Activated CD8-positive, alpha-beta memory T cell treated with anti-CD3 and anti-CD28 coated beads, Interleukin-2, amount 50 U/mL, for 1 hour (primary cell): ENCODE results near the gene ZCCHC9.
"Not testable (repeated sequence)": the region's sequence is repeated elsewhere in the genome, so short reads cannot be mapped to it uniquely, and the experiment has no call there.

Source experiments
- DNase-seq: peaks from one replicate; pipeline ENCODE4 v3.0.0-alpha.2; 2020; ENCODE audit errors: extremely low read depth

The ZCCHC9 gene

DNA sequence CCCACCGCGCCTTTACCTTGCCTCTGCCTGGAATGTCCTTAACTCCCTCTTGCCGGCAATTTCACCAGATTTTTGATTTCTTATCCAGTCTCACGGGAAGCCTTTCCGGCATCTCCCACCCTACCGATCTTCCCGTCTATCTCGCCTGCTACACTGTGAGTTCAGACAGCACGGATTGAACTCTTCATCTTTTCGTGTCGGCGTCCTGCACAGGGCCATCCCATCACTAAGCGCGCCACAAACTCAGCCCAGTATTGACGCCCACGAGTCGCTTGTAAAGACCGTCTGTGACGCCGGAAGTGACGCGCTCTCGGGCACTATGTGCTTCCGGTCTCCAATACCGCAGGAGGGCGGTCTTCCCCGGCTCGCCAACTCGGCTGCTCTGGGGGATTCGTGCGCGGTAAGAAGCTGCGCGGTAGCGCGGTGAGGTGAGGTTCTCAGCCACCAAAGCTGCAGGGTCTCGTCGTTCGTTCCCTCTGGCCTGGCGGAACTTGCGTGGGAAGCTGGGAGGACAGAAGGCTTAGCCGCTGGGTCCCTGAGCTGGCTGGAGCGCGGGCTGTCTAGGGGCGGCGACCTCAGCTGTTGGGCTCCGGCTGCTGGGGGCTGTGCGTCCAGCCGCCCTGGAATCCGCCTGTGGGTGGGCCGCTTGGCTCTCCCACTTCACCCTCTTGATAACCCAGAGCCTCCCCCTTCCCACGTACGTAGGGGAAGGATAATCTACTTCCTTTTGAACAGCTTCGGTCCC, at the start of gene ZCCHC9:
Gene ZCCHC9 (plus strand): TSS at position 317 of the 745 bp plus-strand sequence. CDS start 3,171 bp downstream, outside the sequence.
- DNase-seq: peak; percentile 81

DNA sequence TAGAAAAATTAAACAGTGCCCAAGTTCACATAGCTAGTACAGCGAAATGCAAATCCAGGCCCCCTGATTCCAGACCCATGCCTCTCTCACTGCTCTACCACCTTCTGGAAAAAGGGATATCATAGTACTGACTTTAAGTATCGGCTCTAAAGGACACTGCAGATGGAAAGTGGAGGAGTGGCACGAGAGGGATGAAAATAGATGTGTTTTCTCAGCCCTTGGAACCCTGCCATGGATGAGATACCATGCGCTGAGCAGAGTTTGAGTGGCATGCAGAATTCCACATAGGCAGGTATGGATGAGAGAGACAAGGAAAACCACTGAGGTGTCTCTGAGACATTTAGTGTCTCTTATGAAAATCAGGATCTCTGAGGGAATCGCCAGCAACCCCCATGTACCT, 49.5 kb upstream of the ZCCHC9 start:
- DNase-seq: no peak

GRCh38 chr5:81252904-81253303, 48.5 kb upstream of the ZCCHC9 start:
- DNase-seq: no peak

DNA sequence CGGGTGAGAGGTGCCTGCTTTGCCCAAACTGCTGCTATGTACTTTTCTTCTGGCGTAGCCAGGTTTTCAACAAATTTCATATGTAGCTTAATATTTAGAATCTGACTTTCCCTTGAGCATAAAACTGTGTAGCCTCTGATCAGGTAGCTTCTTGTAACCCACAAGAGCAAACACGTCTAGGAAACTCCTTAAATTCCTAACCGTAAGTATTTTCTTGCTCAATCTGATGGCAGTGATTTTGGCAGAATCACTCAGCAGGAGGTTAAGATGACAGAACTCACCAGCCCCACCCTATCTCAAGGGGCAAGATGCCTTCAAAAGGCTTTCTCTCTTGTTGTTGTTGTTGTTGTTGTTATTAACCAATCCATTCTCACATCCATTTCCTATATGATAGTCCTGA, 47.5 kb upstream of the ZCCHC9 start:
- no peak for DNase-seq

GRCh38 chr5:81254886-81255559, 46.4 kb upstream of the ZCCHC9 start:
- DNase-seq: no peak

DNA sequence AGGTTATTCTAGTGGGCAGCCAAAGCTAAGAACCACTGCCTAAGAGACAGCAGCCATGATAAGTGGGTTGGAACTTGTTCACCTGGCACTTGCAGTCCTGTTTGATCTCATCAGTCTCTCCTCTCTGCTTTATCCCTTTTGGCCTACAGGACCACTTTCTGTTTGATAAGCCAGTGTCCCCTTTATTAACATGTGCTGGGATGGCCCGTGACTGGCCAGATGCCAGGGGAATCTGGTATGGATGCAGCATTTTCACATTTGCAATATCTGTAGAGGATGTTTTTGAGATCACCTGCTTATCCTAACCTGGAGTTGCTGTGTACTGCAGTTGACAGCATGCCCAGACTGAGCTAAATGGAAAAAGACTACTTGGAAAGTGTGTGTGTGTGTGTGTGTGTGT, 44.6 kb upstream of the ZCCHC9 start:
- no peak for DNase-seq

DNA sequence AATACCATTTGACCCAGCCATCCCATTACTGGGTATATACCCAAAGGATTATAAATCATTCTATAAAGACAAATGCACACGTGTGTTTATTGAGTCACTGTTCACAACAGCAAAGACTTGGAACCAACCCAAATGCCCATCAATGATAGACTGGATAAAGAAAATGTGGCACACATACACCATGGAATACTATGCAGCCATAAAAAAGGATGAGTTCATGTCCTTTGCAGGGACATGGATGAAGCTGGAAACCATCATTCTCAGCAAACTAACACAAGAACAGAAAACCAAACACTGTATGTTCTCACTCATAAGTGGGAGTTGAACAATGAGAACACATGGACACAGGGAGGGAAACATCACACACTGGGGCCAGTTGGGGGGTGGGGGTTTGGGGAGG, 38.6 kb upstream of the ZCCHC9 start:
- DNase-seq: not testable (repeated sequence)

DNA sequence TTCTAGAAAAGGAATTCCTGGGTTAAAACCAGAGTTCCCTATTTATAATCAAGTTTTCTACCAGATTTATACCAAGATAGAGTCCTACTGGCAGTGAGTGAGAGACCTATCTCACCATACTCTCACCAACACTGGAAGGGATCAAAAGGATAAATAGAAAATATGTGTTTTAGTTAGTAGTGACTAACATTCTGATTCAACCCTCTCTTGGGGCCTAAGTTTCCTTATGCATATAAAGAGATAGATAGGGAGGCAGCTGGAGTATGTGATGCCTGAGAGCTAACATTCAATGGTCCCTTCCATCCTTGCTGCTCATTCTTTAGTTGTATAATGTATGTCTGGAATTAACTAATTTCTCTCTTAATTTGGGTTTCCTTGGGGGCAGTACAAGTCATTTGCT, 36.3 kb upstream of the ZCCHC9 start:
- no peak for DNase-seq

GRCh38 chr5:81268521-81269196, 32.7 kb upstream of the ZCCHC9 start:
- DNase-seq: no peak

GRCh38 chr5:81269751-81270393, 31.5 kb upstream of the ZCCHC9 start:
- no peak for DNase-seq

GRCh38 chr5:81270394-81271027, 30.9 kb upstream of the ZCCHC9 start:
- not testable (repeated sequence) for DNase-seq

GRCh38 chr5:81283976-81284375, 17.4 kb upstream of the ZCCHC9 start:
- no peak for DNase-seq

GRCh38 chr5:81286059-81286617, 15.2 kb upstream of the ZCCHC9 start:
- no peak for DNase-seq

GRCh38 chr5:81288021-81288433, 13.4 kb upstream of the ZCCHC9 start:
- no peak for DNase-seq

DNA sequence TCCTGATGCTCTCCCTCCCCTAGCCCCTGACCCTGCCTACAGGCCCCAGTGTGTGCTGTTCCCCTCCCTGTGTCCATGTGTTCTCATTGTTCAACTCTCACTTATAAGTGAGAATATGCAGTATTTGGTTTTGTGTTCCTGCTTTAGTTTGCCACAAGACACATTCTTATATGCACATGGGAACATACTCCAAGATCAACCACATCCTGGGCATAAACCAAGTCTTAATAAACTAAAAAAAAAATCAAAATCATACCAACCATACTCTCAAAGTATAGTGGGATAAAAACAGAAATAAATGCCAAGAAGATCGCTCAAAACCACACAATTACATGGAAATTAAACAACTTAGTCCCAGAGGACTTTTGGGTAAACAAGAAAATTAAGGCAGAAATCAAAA, 11.2 kb upstream of the ZCCHC9 start:
- no peak for DNase-seq

DNA sequence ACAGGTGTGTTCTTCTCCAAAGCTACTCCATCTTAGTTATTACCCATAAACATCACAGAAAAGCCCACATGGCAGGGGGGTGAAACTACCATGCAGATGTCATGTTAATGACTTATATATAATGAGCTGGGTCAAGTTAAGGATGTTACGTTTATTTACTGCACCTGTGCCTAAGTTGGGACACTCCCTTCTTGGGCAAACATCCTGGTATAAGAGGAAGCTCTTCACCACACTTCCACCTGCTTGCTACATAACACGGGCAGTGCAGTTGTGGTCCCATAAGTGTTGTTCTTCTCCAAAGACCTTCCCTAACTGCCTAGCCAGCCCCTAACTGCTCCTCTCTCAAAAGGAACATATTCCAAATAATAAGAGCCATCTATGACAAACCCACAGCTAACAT, 9.3 kb upstream of the ZCCHC9 start:
- DNase-seq: no peak

GRCh38 chr5:81294021-81294420, 7.4 kb upstream of the ZCCHC9 start:
- DNase-seq: not testable (repeated sequence)

GRCh38 chr5:81297531-81297930, 3.9 kb upstream of the ZCCHC9 start:
- no peak for DNase-seq

- DNase-seq: no peak
Measured at GRCh38 chr5:81300921-81301270, 491 bp upstream of the ZCCHC9 start.

GRCh38 chr5:81302596-81302995, 1.2 kb downstream of the ZCCHC9 start:
- DNase-seq: no peak

GRCh38 chr5:81303563-81303962, 2.2 kb downstream of the ZCCHC9 start:
- DNase-seq: no peak

- DNase-seq: no peak
Measured at GRCh38 chr5:81305785-81306184, 4.4 kb downstream of the ZCCHC9 start.
